AG08396 (cell line): ENCODE measurements around the gene DOP1B.
"Not testable (repeated sequence)": the region's sequence is repeated elsewhere in the genome, so short reads cannot be mapped to it uniquely, and the experiment has no call there.

Experiments used
- DNase-seq: peaks from one replicate; pipeline ENCODE4 v3.0.0; 2012; ENCODE audit warnings: low spot score, mixed read lengths

DOP1B gene

GRCh38 chr21:36139791-36140190 lies 16.8 kb upstream of the DOP1B start:
- not testable (repeated sequence) for DNase-seq

GRCh38 chr21:36141513-36141925 lies 15.1 kb upstream of the DOP1B start:
- peak; percentile 49 for DNase-seq

DNA sequence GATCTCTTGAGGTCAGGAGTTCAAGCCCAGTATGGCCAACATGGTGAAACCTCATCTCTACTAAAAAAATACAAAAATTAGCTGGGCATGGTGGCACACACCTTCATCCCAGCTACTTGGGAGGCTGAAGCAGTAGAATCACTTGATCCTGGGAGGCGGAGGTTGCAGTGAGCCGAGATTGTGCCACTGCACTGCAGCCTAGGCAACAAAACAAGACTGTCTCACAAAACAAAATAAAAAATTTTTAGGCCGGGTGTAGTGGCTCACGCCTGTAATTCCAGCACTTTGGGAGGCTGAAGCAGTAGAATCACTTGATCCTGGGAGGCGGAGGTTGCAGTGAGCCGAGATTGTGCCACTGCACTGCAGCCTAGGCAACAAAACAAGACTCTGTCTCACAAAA lies 12.4 kb upstream of the DOP1B start:
- DNase-seq, result not testable (repeated sequence)

DNA sequence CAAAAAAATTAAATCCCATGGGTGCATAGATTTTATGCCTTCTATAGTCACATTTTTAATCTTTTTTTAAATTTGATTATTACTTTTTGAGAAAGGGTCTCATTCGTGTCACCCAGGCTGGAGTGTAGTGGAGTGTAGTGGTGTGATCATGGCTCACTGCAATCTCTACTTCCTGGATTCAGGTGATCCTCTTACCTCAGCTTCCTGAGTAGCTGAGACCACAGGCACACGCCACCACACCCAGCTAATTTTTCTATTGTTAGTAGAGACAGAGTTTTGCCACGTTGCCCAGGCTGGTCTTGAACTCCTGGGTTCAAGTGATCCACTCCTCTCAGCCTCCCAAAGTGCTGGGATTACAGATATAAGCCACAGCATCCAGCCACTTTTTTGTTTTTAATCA lies 11.4 kb upstream of the DOP1B start:
- no peak for DNase-seq

DNA sequence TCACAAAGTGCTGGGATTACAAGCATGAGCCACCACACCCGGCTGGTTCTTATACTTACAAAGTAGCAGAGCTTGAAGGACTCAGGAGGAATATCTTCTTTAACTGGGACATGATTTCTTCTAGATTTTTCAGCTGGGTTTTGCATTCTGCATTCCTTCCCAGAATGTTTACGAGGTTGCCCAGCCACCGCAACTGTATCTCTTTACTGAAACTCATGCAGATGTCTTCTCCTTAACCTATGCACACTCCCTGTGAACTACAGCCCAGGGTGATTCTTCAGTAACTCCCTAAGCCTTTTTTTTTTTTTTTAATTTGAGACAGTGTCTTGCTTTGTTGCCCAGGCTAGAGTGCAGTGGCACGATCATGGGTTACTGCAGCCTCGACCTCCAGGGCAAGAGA lies 8.7 kb upstream of the DOP1B start:
- DNase-seq, result no peak

DNA sequence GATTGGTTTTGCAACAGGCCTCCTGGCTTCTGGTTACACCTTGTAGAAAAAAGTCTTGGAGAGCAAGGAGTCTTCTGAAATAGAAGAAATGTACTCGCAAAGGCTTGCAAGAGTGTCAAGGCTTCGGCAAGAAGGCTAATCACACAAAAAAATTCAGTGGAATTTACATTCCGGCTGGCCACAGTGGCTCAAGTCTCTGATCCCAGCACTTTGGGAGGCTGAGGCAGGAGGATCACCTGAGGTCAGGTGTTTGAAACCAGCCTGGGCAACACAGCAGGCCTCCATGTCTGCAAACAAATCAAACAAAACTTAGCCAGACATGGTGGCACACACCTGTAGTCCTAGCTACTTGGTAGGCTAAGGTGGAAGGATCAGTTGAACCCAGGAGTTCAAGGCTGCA lies 7.7 kb upstream of the DOP1B start:
- no peak for DNase-seq

DNA sequence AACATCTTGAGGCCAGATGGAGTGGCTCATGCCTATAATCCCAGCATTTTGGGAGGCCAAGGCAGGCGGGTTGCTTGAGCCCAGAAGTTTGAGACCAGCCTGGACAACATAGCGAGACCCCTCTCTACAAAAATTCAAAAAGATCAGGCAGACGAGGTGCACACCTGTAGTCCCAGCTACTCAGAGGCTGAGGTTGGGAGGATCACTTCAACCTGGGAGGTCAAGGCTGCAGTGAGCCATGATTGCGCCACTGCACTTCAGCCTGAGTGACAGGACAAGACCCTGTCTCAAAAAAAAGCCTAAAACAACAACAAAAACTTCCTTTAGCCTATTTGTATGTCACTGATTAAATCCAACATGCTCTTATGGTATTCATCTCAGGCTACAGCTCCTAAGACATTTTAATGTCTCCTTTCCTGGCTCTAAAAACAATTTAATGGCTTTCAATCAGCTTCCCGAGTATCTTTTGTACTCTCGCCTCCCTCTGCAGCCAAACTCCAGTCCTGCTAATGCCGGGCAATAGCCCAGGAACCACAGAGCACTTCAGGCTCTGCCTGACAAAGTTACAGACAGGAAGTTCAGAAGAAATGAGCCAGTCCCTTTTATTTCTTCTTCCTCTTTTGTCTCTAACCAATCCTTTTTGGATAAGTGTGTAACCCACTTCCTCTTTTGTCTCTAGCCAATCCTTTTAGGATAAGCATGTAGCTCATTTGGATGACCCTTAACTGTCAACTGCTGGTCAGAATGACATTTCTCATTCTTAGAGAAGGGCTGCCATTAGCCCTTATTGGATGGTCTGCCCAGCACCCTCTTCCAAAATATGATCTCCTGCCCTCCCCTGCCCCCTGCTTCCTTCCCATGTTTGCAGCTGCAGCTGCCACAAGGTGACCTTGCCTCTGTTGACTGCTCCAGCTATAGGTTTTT lies 6.6 kb upstream of the DOP1B start:
- DNase-seq, result peak; percentile 33

- no peak for DNase-seq
Measured at GRCh38 chr21:36155603-36156338, 853 bp upstream of the DOP1B start.

GRCh38 chr21:36156339-36156814 lies 247 bp upstream of the DOP1B start:
- peak; percentile 99 for DNase-seq

- no peak for DNase-seq
Measured at GRCh38 chr21:36159356-36159921, 2.8 kb downstream of the DOP1B start.

GRCh38 chr21:36160850-36161178 lies 4.2 kb downstream of the DOP1B start:
- DNase-seq, result no peak

DNA sequence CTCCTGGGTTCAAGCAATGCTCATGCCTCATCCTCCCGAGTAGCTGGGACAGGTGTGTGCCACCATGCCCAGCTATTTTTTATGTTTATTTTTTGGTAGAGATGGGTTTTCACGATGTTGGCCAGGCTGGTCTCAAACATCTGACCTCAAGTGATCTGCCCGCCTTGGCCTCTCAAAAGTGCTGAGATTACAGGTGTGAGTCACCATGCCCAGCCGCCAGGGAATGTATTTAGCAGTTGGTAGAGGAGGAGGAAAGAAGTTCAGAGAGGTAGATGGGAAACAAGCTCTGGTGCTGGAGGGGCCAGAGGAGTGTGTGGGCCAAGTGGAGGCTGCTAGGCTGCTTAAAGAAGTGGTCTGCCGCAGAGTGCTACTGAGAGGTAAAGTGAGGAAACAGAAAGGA lies 6.0 kb downstream of the DOP1B start:
- no peak for DNase-seq

- DNase-seq, result no peak
Measured at GRCh38 chr21:36163750-36164741, 7.4 kb downstream of the DOP1B start.

GRCh38 chr21:36165356-36165755 lies 8.7 kb downstream of the DOP1B start:
- DNase-seq, result no peak

DNA sequence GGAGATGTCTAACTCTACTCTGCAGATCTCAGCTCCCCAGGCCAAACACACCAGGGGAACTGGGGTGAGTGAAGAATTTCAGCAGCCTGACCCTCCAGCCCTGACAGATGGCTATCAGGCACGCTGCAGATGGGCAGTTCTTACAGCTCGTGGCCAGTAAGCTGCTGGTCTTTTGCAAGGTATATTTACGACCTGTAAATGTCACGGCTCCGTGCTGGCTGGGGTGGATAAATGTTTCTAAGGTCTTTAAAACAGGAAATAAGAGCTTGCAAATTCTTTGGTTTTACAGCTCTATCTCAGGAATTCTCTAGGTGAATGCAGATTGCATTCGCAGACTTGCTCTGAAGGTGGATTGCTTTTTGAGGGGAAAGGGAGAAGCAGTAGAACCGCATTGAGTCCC lies 10.1 kb downstream of the DOP1B start:
- no peak for DNase-seq

- DNase-seq, result no peak
Measured at GRCh38 chr21:36167541-36167940, 10.9 kb downstream of the DOP1B start.

DNA sequence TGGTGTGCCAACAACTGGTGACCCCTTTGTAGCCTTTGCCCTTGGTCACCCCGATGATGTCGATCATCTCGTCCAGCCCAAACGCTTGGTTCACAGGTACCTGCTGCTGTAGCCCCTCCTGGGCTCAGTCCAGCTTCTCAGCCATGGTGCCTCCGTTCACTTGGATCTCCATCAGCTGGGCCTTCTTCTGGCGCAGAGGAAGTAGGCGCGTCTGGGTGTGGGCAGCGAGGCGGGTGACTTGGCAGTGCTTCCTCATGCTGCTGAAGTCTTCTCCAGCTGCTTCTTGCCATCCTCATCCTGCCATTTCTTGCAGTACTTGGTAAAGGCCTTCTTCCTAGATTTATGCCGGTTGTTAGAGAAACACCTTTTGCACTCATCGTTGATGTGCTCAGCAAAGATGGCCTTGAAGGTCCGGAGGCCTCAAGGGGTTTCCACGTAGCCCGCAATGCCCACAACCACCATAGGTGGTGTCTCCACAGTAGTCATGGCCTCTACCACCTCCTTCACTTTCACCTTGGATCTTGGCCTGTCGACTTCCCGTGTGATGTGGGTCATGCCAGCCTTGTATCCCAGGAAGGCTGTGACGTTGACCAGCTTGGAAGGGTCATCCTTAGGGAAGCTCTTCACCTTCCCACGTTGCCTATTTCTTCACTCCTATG lies 13.0 kb downstream of the DOP1B start:
- DNase-seq, result no peak

GRCh38 chr21:36170823-36171222 lies 14.2 kb downstream of the DOP1B start:
- no peak for DNase-seq

- no peak for DNase-seq
Measured at GRCh38 chr21:36171336-36171735, 14.7 kb downstream of the DOP1B start.

DNA sequence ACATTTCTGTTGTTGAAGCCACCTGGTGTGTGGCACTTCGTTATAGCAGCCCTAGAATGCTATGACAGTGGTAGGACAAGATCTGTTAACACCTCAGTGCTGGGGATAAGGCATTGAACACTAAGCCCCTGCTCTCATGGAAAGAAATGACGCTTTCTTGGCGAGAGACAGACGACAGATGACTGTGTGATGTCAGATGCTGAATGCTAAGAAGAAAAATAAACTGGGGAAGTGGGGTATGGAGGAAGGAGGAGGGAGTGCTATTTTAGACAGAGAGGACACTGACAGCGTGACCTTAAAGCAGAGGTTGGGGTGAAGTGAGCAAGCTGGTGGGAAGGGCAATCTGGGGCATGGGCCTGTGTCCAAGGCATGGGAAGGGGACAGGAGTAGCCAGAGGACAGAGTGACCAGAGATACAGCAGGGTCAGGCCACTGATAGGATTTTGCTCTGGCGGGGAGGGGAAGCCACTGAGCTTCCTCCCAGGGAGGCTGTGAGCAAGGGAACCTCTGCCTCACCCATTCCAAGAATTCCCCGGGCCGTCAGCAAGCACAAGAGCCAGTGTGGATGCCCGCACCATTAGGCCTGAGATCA lies 15.2 kb downstream of the DOP1B start:
- DNase-seq, result no peak

DNA sequence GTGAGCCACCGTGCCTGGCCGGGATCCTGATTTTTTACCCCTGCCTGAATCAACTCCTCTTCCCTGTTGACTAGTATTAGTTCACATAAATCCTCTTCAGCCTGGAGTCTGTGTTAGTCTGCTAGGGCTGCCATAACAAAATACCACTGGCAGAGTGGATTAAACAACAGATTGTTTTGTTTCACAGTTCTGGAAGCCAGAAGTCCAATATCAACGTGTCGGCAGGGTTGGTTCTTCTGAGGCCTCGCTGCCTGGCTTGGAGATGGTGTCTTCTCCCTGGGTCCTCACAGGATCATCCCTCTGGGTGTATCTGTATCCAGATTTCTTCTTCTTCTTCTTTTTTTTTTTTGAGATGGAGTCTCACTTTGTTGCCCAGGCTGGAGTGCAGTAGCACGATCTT lies 18.2 kb downstream of the DOP1B start:
- DNase-seq, result no peak
